Brain microvascular endothelial cell (primary cell): ENCODE results near the gene KLF3.

Source experiments
- DNase-seq: peaks from one replicate; pipeline ENCODE4 v3.0.0-alpha.2; 2020
- H3K27ac ChIP-seq: fragments of 250-450 bp; sonication (Bioruptor Pico); 2 replicates; pipeline ENCODE4 v1.5.1; 2020; ENCODE audit warnings: mild to moderate bottlenecking, moderate library complexity
- H3K27me3 ChIP-seq: fragments of 250-450 bp; sonication (Bioruptor Pico); replicated peaks from 2 replicates; pipeline ENCODE4 v1.5.1; 2020; ENCODE audit warnings: mild to moderate bottlenecking
- H3K36me3 ChIP-seq: fragments of 250-450 bp; sonication (Bioruptor Pico); replicated peaks from 2 replicates; pipeline ENCODE4 v1.5.1; 2020; ENCODE audit warnings: mild to moderate bottlenecking
- H3K4me3 ChIP-seq: 2 replicates; pipeline ENCODE4 v1.5.1; 2011; ENCODE audit warnings: low read depth, mild to moderate bottlenecking, control low read depth, low read length, moderate library complexity
- in situ Hi-C: cut with HindIII; loops from 2 replicates; pipeline ENCODE4 v1.10.0; 2017; ENCODE audit warnings: low sequenced_read_pairs, low pct_ligation_motif_present
- TF ChIP-seq, protein P1 (sequence below): IDR thresholded peaks from 2 replicates; pipeline ENCODE4 v1.5.1; 2011; ENCODE audit warnings: low read depth, mild to moderate bottlenecking, moderate library complexity, low read length, control low read depth, inconsistent platforms; ENCODE audit errors: missing control alignments

KLF3 gene

DNA sequence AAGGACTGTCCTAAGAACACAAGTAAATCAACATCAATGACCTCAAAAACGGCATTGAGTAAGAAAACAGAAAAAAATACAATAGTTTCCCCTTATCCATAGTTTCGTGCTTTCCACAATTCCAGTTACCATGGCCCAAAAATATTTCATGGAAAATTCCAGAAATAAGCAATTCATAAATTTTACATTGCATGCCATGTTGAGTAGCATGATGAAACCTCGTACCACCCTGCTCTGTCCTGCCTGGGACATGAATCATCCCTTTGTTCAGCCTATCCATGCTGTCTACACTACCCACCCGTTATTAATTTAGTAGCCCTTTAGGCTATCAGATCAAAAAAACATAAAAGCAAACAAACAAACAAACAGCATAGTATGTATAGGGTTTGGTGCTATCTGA, 51.1 kb downstream of the KLF3 start:
- TF ChIP-seq, protein P1, sequence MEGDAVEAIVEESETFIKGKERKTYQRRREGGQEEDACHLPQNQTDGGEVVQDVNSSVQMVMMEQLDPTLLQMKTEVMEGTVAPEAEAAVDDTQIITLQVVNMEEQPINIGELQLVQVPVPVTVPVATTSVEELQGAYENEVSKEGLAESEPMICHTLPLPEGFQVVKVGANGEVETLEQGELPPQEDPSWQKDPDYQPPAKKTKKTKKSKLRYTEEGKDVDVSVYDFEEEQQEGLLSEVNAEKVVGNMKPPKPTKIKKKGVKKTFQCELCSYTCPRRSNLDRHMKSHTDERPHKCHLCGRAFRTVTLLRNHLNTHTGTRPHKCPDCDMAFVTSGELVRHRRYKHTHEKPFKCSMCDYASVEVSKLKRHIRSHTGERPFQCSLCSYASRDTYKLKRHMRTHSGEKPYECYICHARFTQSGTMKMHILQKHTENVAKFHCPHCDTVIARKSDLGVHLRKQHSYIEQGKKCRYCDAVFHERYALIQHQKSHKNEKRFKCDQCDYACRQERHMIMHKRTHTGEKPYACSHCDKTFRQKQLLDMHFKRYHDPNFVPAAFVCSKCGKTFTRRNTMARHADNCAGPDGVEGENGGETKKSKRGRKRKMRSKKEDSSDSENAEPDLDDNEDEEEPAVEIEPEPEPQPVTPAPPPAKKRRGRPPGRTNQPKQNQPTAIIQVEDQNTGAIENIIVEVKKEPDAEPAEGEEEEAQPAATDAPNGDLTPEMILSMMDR = no peak
- no peaks in the 10 kb centered on the region for H3K27me3 ChIP-seq
- H3K4me3 ChIP-seq = no peak overlapping the region
- no peak overlapping the region for H3K27ac ChIP-seq
- in situ Hi-C loops = no loop called here
- no peak for DNase-seq
- H3K36me3 ChIP-seq = no peaks in the 10 kb centered on the region

DNA sequence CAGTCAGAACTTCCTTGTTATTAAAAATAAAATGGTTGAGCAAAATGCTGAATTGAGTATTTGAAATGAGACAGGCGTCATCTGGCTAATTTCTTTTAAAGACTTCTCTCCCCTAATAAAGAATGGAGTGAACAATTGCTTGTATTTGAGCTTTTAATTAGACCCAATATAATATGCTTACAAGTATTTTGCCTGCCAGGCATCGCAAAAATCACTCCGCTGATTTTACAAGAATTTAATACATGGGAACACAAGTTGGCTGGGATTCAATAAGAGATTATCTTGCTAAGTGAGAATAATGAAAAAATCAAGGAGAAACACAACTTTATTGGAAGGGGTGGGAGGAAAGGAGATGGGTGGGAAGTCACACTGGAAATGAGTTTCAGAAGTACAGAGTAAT, 52.3 kb downstream of the KLF3 start:
- no peaks in the 10 kb centered on the region for H3K36me3 ChIP-seq
- TF ChIP-seq, protein P1 = no peak

DNA sequence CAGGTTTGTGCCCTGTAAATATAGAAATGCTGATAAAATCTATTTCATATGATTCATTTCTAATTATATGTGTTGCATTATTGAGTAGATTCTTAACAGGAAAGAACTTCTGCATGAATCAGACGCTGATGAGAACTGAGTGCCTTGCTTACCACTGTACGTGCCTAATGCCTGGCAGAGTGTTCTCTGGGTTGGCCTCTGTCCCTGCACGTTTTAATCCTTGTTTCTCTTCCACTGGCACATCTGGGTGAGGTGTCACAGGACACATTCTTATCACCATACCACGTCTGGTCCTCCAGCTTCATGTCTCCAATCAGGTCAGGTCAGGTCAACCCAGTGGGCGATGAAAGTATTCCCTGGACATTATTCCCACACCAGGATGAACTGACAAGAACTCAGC, 53.6 kb downstream of the KLF3 start:
- Histone ChIP-seq H3K4me3 (no peak overlapping the region), H3K36me3 (no peaks in the 10 kb centered on the region), H3K27me3 (no peaks in the 10 kb centered on the region), H3K27ac (no peak overlapping the region)
- TF ChIP-seq, protein P1 = no peak
- DNase-seq = no peak
- in situ Hi-C loops = no loop called here

More for the DNA sequence above, 52.3 kb downstream of the KLF3 start:
- Histone ChIP-seq H3K27me3 (no peaks in the 10 kb centered on the region), H3K27ac (no peak overlapping the region), H3K4me3 (no peak overlapping the region)
- in situ Hi-C loops = no loop called here
- DNase-seq = no peak

DNA sequence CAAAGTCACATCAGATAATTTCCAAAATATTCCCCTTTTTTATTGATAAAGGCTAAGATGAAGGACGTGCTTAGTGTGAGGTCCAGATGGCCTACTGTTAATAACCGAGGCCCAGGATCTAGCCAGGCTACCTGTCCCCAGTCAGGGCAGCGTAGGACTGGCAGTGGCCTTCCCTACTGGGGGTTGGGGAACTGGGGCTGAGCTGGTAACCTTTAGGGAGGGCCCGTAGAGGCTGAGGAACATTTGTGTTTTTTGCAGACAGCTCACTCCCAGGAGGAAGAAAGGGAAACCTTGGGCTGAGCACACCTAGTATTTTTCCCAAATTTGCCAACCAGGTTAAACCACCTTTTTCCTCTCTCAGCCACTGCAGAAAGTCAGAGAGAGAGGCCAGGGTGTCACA, 59.1 kb downstream of the KLF3 start:
- no peak overlapping the region for H3K4me3 ChIP-seq
- no peaks in the 10 kb centered on the region for H3K36me3 ChIP-seq
- TF ChIP-seq, protein P1 = no peak
- H3K27ac ChIP-seq = no peak overlapping the region
- no peaks in the 10 kb centered on the region for H3K27me3 ChIP-seq
- no peak for DNase-seq
- in situ Hi-C loops = no loop called here

DNA sequence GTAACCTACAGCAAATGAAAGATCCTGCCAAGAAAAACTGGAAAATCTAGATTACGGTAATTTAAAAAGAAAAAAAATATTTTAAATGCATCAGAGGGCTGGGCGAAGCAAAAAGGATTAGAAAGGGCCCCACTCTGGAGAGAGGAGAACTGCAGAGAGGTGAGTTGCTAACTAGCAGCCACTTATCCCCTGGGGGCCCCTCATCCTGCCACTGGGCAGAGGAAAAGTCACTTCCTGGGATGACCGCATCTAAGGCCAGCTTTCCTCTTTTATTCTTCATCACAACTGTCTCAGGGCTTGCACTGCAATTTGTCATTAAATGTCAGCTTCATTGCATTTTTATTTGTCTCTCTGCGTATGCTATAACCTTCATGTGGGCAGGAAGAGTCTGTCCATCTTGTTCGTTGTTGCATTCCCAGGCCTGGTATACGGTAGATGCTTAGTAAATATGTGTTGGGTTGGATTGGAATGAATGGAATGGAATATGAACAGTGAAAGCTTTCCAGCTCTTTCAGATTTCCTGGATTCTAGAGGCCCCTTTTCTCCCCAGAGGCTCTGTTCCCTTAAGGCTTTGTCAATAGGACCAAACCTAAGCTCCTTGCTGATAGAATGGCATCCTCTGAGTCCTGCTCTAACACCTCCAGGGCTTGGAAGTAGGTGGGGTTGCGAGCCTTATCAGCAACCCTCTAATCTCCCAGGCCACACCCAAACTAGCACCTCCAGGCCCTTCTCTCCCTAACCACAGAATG, 59.9 kb downstream of the KLF3 start:
- DNase-seq = no peak
- in situ Hi-C loops = no loop called here
- no peaks in the 10 kb centered on the region for H3K36me3 ChIP-seq
- H3K27ac ChIP-seq = no peak overlapping the region
- TF ChIP-seq, protein P1 = no peak
- H3K27me3 ChIP-seq = no peaks in the 10 kb centered on the region
- H3K4me3 ChIP-seq = no peak overlapping the region

DNA sequence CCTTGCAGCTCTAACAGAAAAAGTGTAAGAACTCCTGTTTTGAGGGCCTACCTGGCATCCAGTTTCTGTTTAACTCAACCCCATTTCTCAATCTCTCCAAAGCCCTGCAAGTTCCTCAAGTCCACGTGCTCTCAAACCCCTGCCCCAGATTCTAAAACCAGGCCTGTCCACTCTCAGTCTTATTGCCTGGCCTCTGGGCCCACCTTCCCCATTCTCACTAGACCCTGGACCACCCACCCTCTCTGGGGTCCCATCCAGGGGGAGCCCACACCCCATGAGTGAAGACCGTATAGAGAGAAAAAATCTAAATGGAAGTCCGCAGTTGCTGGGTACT, 60.4 kb downstream of the KLF3 start:
- Histone ChIP-seq H3K27ac (no peak overlapping the region), H3K4me3 (no peak overlapping the region), H3K27me3 (no peaks in the 10 kb centered on the region), H3K36me3 (no peaks in the 10 kb centered on the region)
- in situ Hi-C loops = no loop called here
- DNase-seq = no peak
- TF ChIP-seq, protein P1 = no peak
